Activated effector memory CD4-positive, alpha-beta T cell treated with Interleukin-2 at 50 U/mL for 16 hours (primary cell): ENCODE measurements around the gene TYSND1.
"Not testable (repeated sequence)": the region's sequence is repeated elsewhere in the genome, so short reads cannot be mapped to it uniquely, and the experiment has no call there.

Experiments
- DNase-seq: peaks from one replicate; pipeline ENCODE4 v3.0.0-alpha.2; 2020

TYSND1 gene

GRCh38 chr10:70146489-70147258 is at the start of gene TYSND1:
Gene TYSND1, minus strand, starts transcription at chr10:70146700. Its CDS starts 114 bp downstream, at chr10:70146586.
- peak; percentile 87 for DNase-seq

GRCh38 chr10:70193391-70193844 is 46.9 kb upstream of the TYSND1 start:
- DNase-seq, result no peak

GRCh38 chr10:70192326-70192968 is 45.9 kb upstream of the TYSND1 start:
- DNase-seq, result no peak

- DNase-seq, result no peak
Measured at GRCh38 chr10:70191972-70192305, 45.4 kb upstream of the TYSND1 start.

- DNase-seq, result no peak
Measured at GRCh38 chr10:70191161-70191971, 44.9 kb upstream of the TYSND1 start.

GRCh38 chr10:70190581-70190980 is 44.1 kb upstream of the TYSND1 start:
- no peak for DNase-seq

- DNase-seq, result no peak
Measured at GRCh38 chr10:70190102-70190501, 43.6 kb upstream of the TYSND1 start.

- no peak for DNase-seq
Measured at GRCh38 chr10:70188768-70189167, 42.3 kb upstream of the TYSND1 start.

GRCh38 chr10:70186571-70186970 is 40.1 kb upstream of the TYSND1 start:
- DNase-seq, result no peak

- no peak for DNase-seq
Measured at GRCh38 chr10:70186090-70186489, 39.6 kb upstream of the TYSND1 start.

GRCh38 chr10:70183304-70183703 is 36.8 kb upstream of the TYSND1 start:
- no peak for DNase-seq

- DNase-seq, result not testable (repeated sequence)
Measured at GRCh38 chr10:70179209-70179608, 32.7 kb upstream of the TYSND1 start.

GRCh38 chr10:70178139-70178725 is 31.7 kb upstream of the TYSND1 start:
- no peak for DNase-seq

GRCh38 chr10:70176441-70176840 is 29.9 kb upstream of the TYSND1 start:
- no peak for DNase-seq

- DNase-seq, result no peak
Measured at GRCh38 chr10:70175516-70175915, 29.0 kb upstream of the TYSND1 start.

- peak; percentile 19 for DNase-seq
Measured at GRCh38 chr10:70174058-70174741, 27.7 kb upstream of the TYSND1 start.

GRCh38 chr10:70169649-70170364 is 23.3 kb upstream of the TYSND1 start:
- no peak for DNase-seq

- DNase-seq, result no peak
Measured at GRCh38 chr10:70169011-70169410, 22.5 kb upstream of the TYSND1 start.

GRCh38 chr10:70167246-70167645 is 20.7 kb upstream of the TYSND1 start:
- DNase-seq, result no peak

GRCh38 chr10:70166394-70166793 is 19.9 kb upstream of the TYSND1 start:
- DNase-seq, result no peak

- no peak for DNase-seq
Measured at GRCh38 chr10:70164163-70164562, 17.7 kb upstream of the TYSND1 start.

- DNase-seq, result no peak
Measured at GRCh38 chr10:70163448-70163847, 16.9 kb upstream of the TYSND1 start.
